Mesenchymal stem cell (in vitro differentiated cells and primary cell): ENCODE results near the gene COMMD3.

Experiments used
- DNase-seq: peaks from one replicate; pipeline ENCODE4 v3.0.0-alpha.2; 2013
- H2AFZ ChIP-seq: one replicate; pipeline ENCODE4 v1.6.1; 2013; ENCODE audit warnings: low read depth, mild to moderate bottlenecking, control low read depth, inconsistent platforms, low read length, moderate library complexity
- H2AK5ac ChIP-seq: 2 replicates; pipeline ENCODE4 v1.6.1; 2013; ENCODE audit warnings: low read length, moderate library complexity, mild to moderate bottlenecking, inconsistent platforms; ENCODE audit not compliant: severe bottlenecking
- H2BK120ac ChIP-seq: one replicate; pipeline ENCODE4 v1.6.1; 2013; ENCODE audit warnings: low read depth, mild to moderate bottlenecking, inconsistent platforms, low read length, moderate library complexity
- H2BK12ac ChIP-seq, 2 experiments: one replicate each; pipeline ENCODE4 v1.6.1; 2013; ENCODE audit warnings: inconsistent platforms in 2 of 2, low read length in 2 of 2, mild to moderate bottlenecking in 2 of 2, moderate library complexity in 2 of 2, control low read depth in 1 of 2
- H2BK15ac ChIP-seq: one replicate; pipeline ENCODE4 v1.6.1; 2013; ENCODE audit warnings: mild to moderate bottlenecking, low read depth, inconsistent platforms; ENCODE audit not compliant: poor library complexity, severe bottlenecking
- H2BK5ac ChIP-seq: 2 replicates; pipeline ENCODE4 v1.6.1; 2013; ENCODE audit warnings: low read depth, mild to moderate bottlenecking, low read length, control low read depth, inconsistent platforms; ENCODE audit not compliant: poor library complexity, severe bottlenecking
- H3K14ac ChIP-seq, 2 experiments: one replicate each; pipeline ENCODE4 v1.6.1; 2013; ENCODE audit warnings: inconsistent platforms in 2 of 2, low read length in 2 of 2, control low read depth in 1 of 2, mild to moderate bottlenecking in 1 of 2, moderate library complexity in 1 of 2
- H3K18ac ChIP-seq, 2 experiments: one replicate each; pipeline ENCODE4 v1.6.1; 2013; ENCODE audit warnings: inconsistent platforms in 2 of 2, low read length in 2 of 2, control low read depth in 1 of 2, low read depth in 1 of 2, mild to moderate bottlenecking in 1 of 2
- H3K23ac ChIP-seq, 2 experiments: one replicate each; pipeline ENCODE4 v1.6.1; 2013; ENCODE audit warnings: inconsistent platforms in 2 of 2, low read length in 2 of 2, mild to moderate bottlenecking in 2 of 2, moderate library complexity in 2 of 2, control low read depth in 1 of 2
- H3K27ac ChIP-seq: 2 replicates; pipeline ENCODE4 v1.5.1; 2013; ENCODE audit warnings: mild to moderate bottlenecking, moderate library complexity, low read length, control low read depth, inconsistent platforms; ENCODE audit not compliant: poor library complexity, severe bottlenecking
- H3K27me3 ChIP-seq, 2 experiments: 2 replicates each; pipeline versions ENCODE4 v1.6.1 to v1.7.0; 2013; ENCODE audit warnings: low read length in 2 of 2, mild to moderate bottlenecking in 2 of 2, moderate library complexity in 2 of 2, control low read depth in 1 of 2, inconsistent platforms in 1 of 2; ENCODE audit not compliant: control insufficient read depth in 1 of 2, insufficient read depth in 1 of 2
- H3K36me3 ChIP-seq, 2 experiments: 2 replicates each; pipeline versions ENCODE4 v1.6.1 to v1.7.0; 2013; ENCODE audit warnings: low read length in 2 of 2, control low read depth in 1 of 2, inconsistent platforms in 1 of 2, low read depth in 1 of 2, mild to moderate bottlenecking in 1 of 2; ENCODE audit not compliant: insufficient read depth in 2 of 2, control insufficient read depth in 1 of 2
- H3K4ac ChIP-seq, 2 experiments: one replicate each; pipeline ENCODE4 v1.6.1; 2013; ENCODE audit warnings: inconsistent platforms in 2 of 2, low read length in 2 of 2, mild to moderate bottlenecking in 2 of 2, moderate library complexity in 2 of 2, control low read depth in 1 of 2, low read depth in 1 of 2
- H3K4me1 ChIP-seq: 2 replicates; pipeline ENCODE4 v1.6.1; 2013; ENCODE audit warnings: low read depth, low read length, control low read depth; ENCODE audit not compliant: control insufficient read depth, insufficient read depth
- H3K4me2 ChIP-seq: 2 replicates; pipeline ENCODE4 v1.6.1; 2013; ENCODE audit warnings: low read length, mild to moderate bottlenecking, inconsistent platforms; ENCODE audit not compliant: poor library complexity, severe bottlenecking
- H3K4me3 ChIP-seq, 2 experiments: 2 replicates each; pipeline versions ENCODE4 v1.5.1 to v1.7.0; 2013; ENCODE audit warnings: low read length in 2 of 2, mild to moderate bottlenecking in 2 of 2, control low read depth in 1 of 2, low read depth in 1 of 2; ENCODE audit not compliant: insufficient read depth in 1 of 2
- H3K79me1 ChIP-seq: replicated peaks from 2 replicates; pipeline ENCODE4 v1.6.1; 2013; ENCODE audit warnings: mild to moderate bottlenecking, control low read depth, low read length, inconsistent platforms; ENCODE audit not compliant: poor library complexity, severe bottlenecking
- H3K9ac ChIP-seq: 2 replicates; pipeline ENCODE4 v1.7.0; 2013; ENCODE audit warnings: mild to moderate bottlenecking, low read length, moderate library complexity
- H3K9me3 ChIP-seq: 2 replicates; pipeline ENCODE4 v1.7.0; 2013; ENCODE audit warnings: mild to moderate bottlenecking, low read length; ENCODE audit not compliant: control insufficient read depth
- H4K8ac ChIP-seq: one replicate; pipeline ENCODE4 v1.6.1; 2013; ENCODE audit warnings: inconsistent platforms, mild to moderate bottlenecking, low read length, moderate library complexity
- H4K91ac ChIP-seq: one replicate; pipeline ENCODE4 v1.6.1; 2013; ENCODE audit warnings: mild to moderate bottlenecking, low read length, inconsistent platforms
- WGBS: methylation state at CpG from one replicate; pipeline ENCODE4 v1.1.7; 2013; ENCODE audit warnings: mixed read lengths; 5-methylcytosine and 5-hydroxymethylcytosine counted together

Gene COMMD3

GRCh38 chr10:22301193-22301592, 15.0 kb upstream of the COMMD3 start:
- H3K4me3 ChIP-seq = no peak overlapping the region
- H2BK12ac ChIP-seq = no peak overlapping the region
- H3K36me3 ChIP-seq = no peaks in the 10 kb centered on the region
- H3K27ac ChIP-seq = no peak overlapping the region
- no peak overlapping the region for H3K18ac ChIP-seq
- H3K4me2 ChIP-seq = no peak overlapping the region
- WGBS = 91% methylated on average over 4 of the region's 4 CpGs
- no peak overlapping the region for H2BK5ac ChIP-seq
- H2BK15ac ChIP-seq = no peak overlapping the region
- H4K91ac ChIP-seq = no peak overlapping the region
- no peak overlapping the region for H4K8ac ChIP-seq
- no peak overlapping the region for H3K14ac ChIP-seq
- no peaks in the 10 kb centered on the region for H3K4me1 ChIP-seq
- H2AFZ ChIP-seq = no peak overlapping the region
- no peak overlapping the region for H2AK5ac ChIP-seq
- H3K27me3 ChIP-seq = peaks cover 0 to 10% of the 10 kb centered on the region in 2 experiments
- H3K4ac ChIP-seq = no peak overlapping the region
- no peaks in the 10 kb centered on the region for H3K79me1 ChIP-seq
- H3K9ac ChIP-seq = no peak overlapping the region
- no peak for DNase-seq
- no peak overlapping the region for H2BK120ac ChIP-seq
- H3K9me3 ChIP-seq = no peaks in the 10 kb centered on the region
- H3K23ac ChIP-seq = no peak overlapping the region

- Histone ChIP-seq H4K91ac (no peak overlapping the region), H3K4me1 (no peaks in the 10 kb centered on the region), H3K9me3 (no peaks in the 10 kb centered on the region), H3K27me3 (no peaks in the 10 kb centered on the region), H2BK12ac (no peak overlapping the region), H3K79me1 (no peaks in the 10 kb centered on the region), H3K23ac (no peak overlapping the region), H2BK120ac (no peak overlapping the region), H2BK15ac (no peak overlapping the region), H2AK5ac (no peak overlapping the region), H3K4me3 (no peak overlapping the region), H3K9ac (no peak overlapping the region), H3K36me3 (no peaks in the 10 kb centered on the region), H3K18ac (no peak overlapping the region), H4K8ac (no peak overlapping the region), H3K4me2 (no peak overlapping the region), H2AFZ (no peak overlapping the region), H3K27ac (no peak overlapping the region), H3K14ac (no peak overlapping the region), H2BK5ac (no peak overlapping the region), H3K4ac (no peak overlapping the region)
- 71% methylated on average over 1 of the region's 3 CpGs for WGBS
- DNase-seq = no peak
These were observed 12.7 kb upstream of the COMMD3 start for GRCh38 chr10:22303461-22303860.

- Histone ChIP-seq H3K9ac (no peak overlapping the region), H4K8ac (no peak overlapping the region), H3K27me3 (no peaks in the 10 kb centered on the region), H2BK15ac (no peak overlapping the region), H2BK120ac (no peak overlapping the region), H3K23ac (no peak overlapping the region), H2BK5ac (no peak overlapping the region), H2AK5ac (no peak overlapping the region), H3K4me1 (no peaks in the 10 kb centered on the region), H3K9me3 (no peaks in the 10 kb centered on the region), H3K18ac (no peak overlapping the region), H3K27ac (no peak overlapping the region), H3K4me2 (no peak overlapping the region), H3K36me3 (no peaks in the 10 kb centered on the region), H3K4me3 (no peak overlapping the region), H3K14ac (no peak overlapping the region), H3K79me1 (no peaks in the 10 kb centered on the region), H2BK12ac (no peak overlapping the region), H4K91ac (no peak overlapping the region), H2AFZ (no peak overlapping the region), H3K4ac (no peak overlapping the region)
- no peak for DNase-seq
- no CpG with 5 or more reads among the region's 2 CpGs for WGBS
These were observed 10.5 kb upstream of the COMMD3 start for GRCh38 chr10:22305721-22306120.

DNA sequence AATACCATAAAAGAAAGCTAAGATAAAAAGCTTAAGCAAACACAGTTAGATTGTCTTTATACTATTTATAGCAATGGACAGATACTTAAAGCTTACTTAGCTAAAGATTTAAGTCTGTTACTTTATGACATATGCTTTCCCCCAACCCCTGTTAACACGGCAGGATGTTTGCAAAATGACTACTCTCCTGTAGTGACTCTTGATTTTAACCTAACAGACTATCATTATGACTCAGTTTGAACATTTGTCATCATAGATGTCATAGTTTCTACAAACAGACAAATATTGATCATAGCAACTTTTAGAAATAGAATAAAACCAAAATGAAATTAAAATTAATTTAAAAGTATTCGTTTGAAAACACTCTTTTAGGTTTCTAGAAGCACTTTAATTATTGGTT, 7.8 kb upstream of the COMMD3 start:
- DNase-seq = peak; percentile 33
- no peak overlapping the region for H3K14ac ChIP-seq
- no peak overlapping the region for H3K4ac ChIP-seq
- no peak overlapping the region for H2AK5ac ChIP-seq
- no peak overlapping the region for H3K4me3 ChIP-seq
- no peak overlapping the region for H3K4me2 ChIP-seq
- H3K36me3 ChIP-seq = no peaks in the 10 kb centered on the region
- H3K9me3 ChIP-seq = no peaks in the 10 kb centered on the region
- 33% methylated on average over 1 of the region's 2 CpGs for WGBS
- no peak overlapping the region for H4K91ac ChIP-seq
- H3K4me1 ChIP-seq = no peaks in the 10 kb centered on the region
- no peaks in the 10 kb centered on the region for H3K79me1 ChIP-seq
- no peak overlapping the region for H2AFZ ChIP-seq
- H4K8ac ChIP-seq = no peak overlapping the region
- H2BK15ac ChIP-seq = no peak overlapping the region
- no peak overlapping the region for H2BK5ac ChIP-seq
- no peak overlapping the region for H3K9ac ChIP-seq
- H2BK120ac ChIP-seq = no peak overlapping the region
- no peak overlapping the region for H2BK12ac ChIP-seq
- no peak overlapping the region for H3K27ac ChIP-seq
- no peak overlapping the region for H3K18ac ChIP-seq
- H3K27me3 ChIP-seq = no peaks in the 10 kb centered on the region
- H3K23ac ChIP-seq = no peak overlapping the region
